H1 (cell line): ENCODE data around the gene TGFB1. TPM values are rescaled to one million over a fixed set of nuclear protein-coding genes. Genes with fewer than 3 reads are reported as not detected.

ENCODE experiments used
- CTCF ChIA-PET: fragments of 300-600 bp; sonication (Branson Sonifier 250); formaldehyde crosslinking; loops from one replicate; lab custom pipeline; 2021; ENCODE audit not compliant: partially characterized antibody; lab: Charles Lee
- POLR2A ChIA-PET: fragments of 300-600 bp; sonication (Branson Sonifier 250); formaldehyde crosslinking; loops from one replicate; lab custom pipeline; 2021; ENCODE audit warnings: inconsistent platforms; ENCODE audit not compliant: partially characterized antibody; lab: Charles Lee
- DNase-seq, 2 experiments: peaks; one replicate each; pipeline versions ENCODE4 v3.0.0 to v3.0.0-alpha.2; 2010 to 2022; ENCODE audit warnings: low spot score in 2 of 2, low read depth in 1 of 2, mixed read lengths in 1 of 2
- FAIRE-seq: peaks from 2 replicates; lab custom pipeline; 2011; peaks lifted over from hg19 to GRCh38; lab: Jason Lieb, UNC
- H2AFZ ChIP-seq: 2 replicates; pipeline ENCODE4 v1.8.1; 2012; ENCODE audit warnings: low read length, inconsistent platforms
- H2AK5ac ChIP-seq: 2 replicates; pipeline ENCODE4 v1.6.1; 2013; ENCODE audit warnings: low read depth, low read length
- H2BK120ac ChIP-seq: replicated peaks from 2 replicates; pipeline ENCODE3; 2013; ENCODE audit warnings: low read depth, low read length, inconsistent platforms
- H2BK12ac ChIP-seq: 2 replicates; pipeline ENCODE4 v1.6.1; 2013; ENCODE audit warnings: low read depth, low read length
- H2BK15ac ChIP-seq: 2 replicates; pipeline ENCODE4 v1.6.1; 2013; ENCODE audit warnings: low read length
- H2BK20ac ChIP-seq: 2 replicates; pipeline ENCODE4 v1.6.1; 2013; ENCODE audit warnings: low read length
- H2BK5ac ChIP-seq: 2 replicates; pipeline ENCODE4 v1.6.1; 2013; ENCODE audit warnings: low read depth, low read length
- H3K14ac ChIP-seq: 2 replicates; pipeline ENCODE4 v1.6.1; 2013; ENCODE audit warnings: inconsistent platforms; ENCODE audit not compliant: insufficient read length
- H3K18ac ChIP-seq: 2 replicates; pipeline ENCODE4 v1.6.1; 2013; ENCODE audit warnings: low read length; ENCODE audit errors: extremely low read depth
- H3K23ac ChIP-seq: 2 replicates; pipeline ENCODE4 v1.6.1; 2013; ENCODE audit warnings: inconsistent platforms; ENCODE audit not compliant: insufficient read length
- H3K23me2 ChIP-seq: 2 replicates; pipeline ENCODE4 v1.6.1; 2013; ENCODE audit warnings: low read depth, low read length
- H3K27ac ChIP-seq: 2 replicates; pipeline ENCODE4 v1.6.1; 2011; ENCODE audit warnings: low read depth, low read length, inconsistent platforms
- H3K27me3 ChIP-seq, 4 experiments: replicated peaks in 1 of 4; 1 replicate in 1 of 4; 2 replicates in 3 of 4; pipeline versions ENCODE4 v1.6.1 to v1.8.1; 2011 to 2013; ENCODE audit warnings: low read length in 3 of 4, mild to moderate bottlenecking in 3 of 4, inconsistent platforms in 2 of 4, mixed read lengths in 2 of 4, moderate library complexity in 1 of 4; ENCODE audit not compliant: control insufficient read depth in 3 of 4, insufficient read depth in 3 of 4; ENCODE audit errors: extremely low read depth in 1 of 4
- H3K36me3 ChIP-seq, 4 experiments: 2 replicates each; pipeline versions ENCODE4 v1.6.1 to v1.8.1; 2011 to 2013; ENCODE audit warnings: mild to moderate bottlenecking in 4 of 4, low read length in 3 of 4, moderate library complexity in 2 of 4, control low read depth in 1 of 4, inconsistent platforms in 1 of 4; ENCODE audit not compliant: insufficient read depth in 4 of 4, control insufficient read depth in 2 of 4
- H3K4ac ChIP-seq: replicated peaks from 2 replicates; pipeline ENCODE3; 2013; ENCODE audit warnings: low read length, low read depth, mixed read lengths, inconsistent platforms; ENCODE audit not compliant: insufficient read length
- H3K4me1 ChIP-seq, 4 experiments: replicated peaks in 1 of 4; 1 replicate in 1 of 4; 2 replicates in 3 of 4; pipeline versions ENCODE4 v1.6.1 to v1.8.1; 2011 to 2013; ENCODE audit warnings: low read length in 3 of 4, inconsistent platforms in 2 of 4, mixed read lengths in 1 of 4; ENCODE audit not compliant: insufficient read depth in 4 of 4, control insufficient read depth in 3 of 4
- H3K4me2 ChIP-seq, 2 experiments: 2 replicates each; pipeline versions ENCODE4 v1.6.1 to v1.8.1; 2011 to 2013; ENCODE audit warnings: low read depth in 2 of 2, low read length in 2 of 2, control low read depth in 1 of 2, inconsistent platforms in 1 of 2, mild to moderate bottlenecking in 1 of 2; ENCODE audit not compliant: insufficient read depth in 1 of 2
- H3K4me3 ChIP-seq, 4 experiments: fragments of 200-600, 300-600 bp in 1 of 4; sonication (generic), shearing (Covaris generic), sonication (Bioruptor Twin) in 1 of 4; 2 replicates each; pipeline versions ENCODE4 v1.5.1 to v1.8.1; 2011 to 2016; ENCODE audit warnings: low read length in 4 of 4, low read depth in 3 of 4, control low read depth in 2 of 4, inconsistent platforms in 2 of 4, mild to moderate bottlenecking in 2 of 4, mixed read lengths in 1 of 4, moderate library complexity in 1 of 4; ENCODE audit not compliant: insufficient read depth in 2 of 4; ENCODE audit errors: extremely low read depth in 1 of 4
- H3K56ac ChIP-seq: replicated peaks from 2 replicates; pipeline ENCODE3; 2013; ENCODE audit warnings: low read depth, mild to moderate bottlenecking, mixed read lengths, low read length, inconsistent platforms; ENCODE audit not compliant: insufficient read length
- H3K79me1 ChIP-seq: 2 replicates; pipeline ENCODE4 v1.6.1; 2013; ENCODE audit warnings: low read depth, low read length, control low read depth
- H3K79me2 ChIP-seq, 2 experiments: 2 replicates each; pipeline versions ENCODE4 v1.6.1 to v1.8.1; 2012 to 2013; ENCODE audit warnings: low read length in 2 of 2, mild to moderate bottlenecking in 2 of 2, inconsistent platforms in 1 of 2; ENCODE audit not compliant: insufficient read depth in 2 of 2, control insufficient read depth in 1 of 2
- H3K9ac ChIP-seq, 4 experiments: replicated peaks in 1 of 4; 1 replicate in 1 of 4; 2 replicates in 3 of 4; pipeline versions ENCODE4 v1.6.1 to v1.8.1; 2011 to 2013; ENCODE audit warnings: low read depth in 3 of 4, low read length in 3 of 4, control low read depth in 2 of 4, mild to moderate bottlenecking in 2 of 4, moderate library complexity in 2 of 4, inconsistent platforms in 1 of 4; ENCODE audit errors: extremely low read depth in 1 of 4
- H3K9me3 ChIP-seq, 2 experiments: 2 replicates each; pipeline versions ENCODE4 v1.6.1 to v1.8.1; 2012 to 2013; ENCODE audit warnings: mild to moderate bottlenecking in 2 of 2, moderate library complexity in 2 of 2, control low read depth in 1 of 2, inconsistent platforms in 1 of 2, low read depth in 1 of 2, low read length in 1 of 2, mixed read lengths in 1 of 2; ENCODE audit not compliant: insufficient read depth in 2 of 2
- H4K20me1 ChIP-seq, 2 experiments: replicated peaks in 1 of 2; 2 replicates each; pipeline versions ENCODE3 to v1.8.1; 2011 to 2013; ENCODE audit warnings: inconsistent platforms in 2 of 2, low read length in 2 of 2, mild to moderate bottlenecking in 1 of 2; ENCODE audit not compliant: insufficient read depth in 2 of 2, control insufficient read depth in 1 of 2
- H4K5ac ChIP-seq: 2 replicates; pipeline ENCODE4 v1.6.1; 2013; ENCODE audit warnings: low read length, low read depth, mixed read lengths, inconsistent platforms; ENCODE audit not compliant: insufficient read length
- H4K8ac ChIP-seq: 2 replicates; pipeline ENCODE4 v1.8.0; 2013; ENCODE audit warnings: mild to moderate bottlenecking, moderate library complexity, low read length, inconsistent platforms; ENCODE audit not compliant: insufficient read depth; ENCODE audit errors: extremely low read depth
- H4K91ac ChIP-seq: replicated peaks from 2 replicates; pipeline ENCODE3; 2013; ENCODE audit warnings: low read length, mixed read lengths, inconsistent platforms; ENCODE audit not compliant: insufficient read length
- BACH1 ChIP-seq: IDR thresholded peaks from 2 replicates; pipeline ENCODE4 v1.6.1; 2012; ENCODE audit warnings: low read length, improper control_type of control experiment
- CREB1 ChIP-seq: IDR thresholded peaks from 2 replicates; pipeline ENCODE4 v1.6.1; 2012; ENCODE audit warnings: inconsistent platforms
- EP300 ChIP-seq, 2 experiments: IDR thresholded peaks; 1 replicate in 1 of 2; 2 replicates in 1 of 2; pipeline ENCODE4 v1.6.1; 2011 to 2012; ENCODE audit warnings: low read depth in 2 of 2, low read length in 2 of 2, mild to moderate bottlenecking in 2 of 2, borderline replicate concordance in 1 of 2, inconsistent platforms in 1 of 2, moderate library complexity in 1 of 2
- EZH2 ChIP-seq: fragments of 200-600 bp; sonication (generic); IDR thresholded peaks from 2 replicates; pipeline ENCODE4 v1.7.1; 2012; ENCODE audit warnings: low read depth, mild to moderate bottlenecking, moderate library complexity, low read length, inconsistent platforms; ENCODE audit not compliant: severe bottlenecking
- FOSL1 ChIP-seq: IDR thresholded peaks from 2 replicates; pipeline ENCODE4 v1.6.1; 2011; ENCODE audit warnings: mild to moderate bottlenecking, low read depth, low read length, moderate library complexity; ENCODE audit not compliant: insufficient read depth
- HDAC2 ChIP-seq, 2 experiments: fragments of 300-600 bp in 1 of 2; sonication (generic) in 1 of 2; IDR thresholded peaks; 2 replicates each; pipeline ENCODE4 v1.6.1; 2011 to 2012; ENCODE audit warnings: low read depth in 2 of 2, low read length in 2 of 2, mild to moderate bottlenecking in 2 of 2, moderate library complexity in 2 of 2, borderline replicate concordance in 1 of 2, inconsistent platforms in 1 of 2
- JUND ChIP-seq: IDR thresholded peaks from 2 replicates; pipeline ENCODE4 v1.6.1; 2011; ENCODE audit warnings: mild to moderate bottlenecking, improper control_type of control experiment, low read length
- KDM4A ChIP-seq: IDR thresholded peaks from one replicate; pipeline ENCODE4 v1.7.1; 2012; ENCODE audit warnings: low read depth, mild to moderate bottlenecking, moderate library complexity, low read length, inconsistent platforms; ENCODE audit not compliant: severe bottlenecking
- RBBP5 ChIP-seq: IDR thresholded peaks from 2 replicates; pipeline ENCODE4 v1.7.1; 2012; ENCODE audit warnings: low read depth, mild to moderate bottlenecking, inconsistent platforms, low read length, moderate library complexity, borderline replicate concordance
- SRF ChIP-seq: IDR thresholded peaks from 2 replicates; pipeline ENCODE4 v1.6.1; 2011; ENCODE audit warnings: mild to moderate bottlenecking, low read depth, low read length, moderate library complexity
- WGBS, 2 experiments: shearing (Covaris generic) in 1 of 2; methylation state at CpG; one replicate each; pipeline versions ENCODE4 v1.1.6 to v1.1.7; 2013 to 2015; ENCODE audit warnings: low lambda C conversion rate in 2 of 2, mixed read lengths in 2 of 2, inconsistent platforms in 1 of 2, low coverage in 1 of 2, missing lambda C conversion rate in 1 of 2; ENCODE audit not compliant: insufficient replicate concordance in 2 of 2, insufficient coverage in 1 of 2, insufficient read length in 1 of 2; ENCODE audit errors: extremely low coverage in 1 of 2, missing lambda C conversion rate in 1 of 2; 5-methylcytosine and 5-hydroxymethylcytosine counted together
- polyA plus RNA-seq, 7 experiments: library from polyadenylated mRNA; depleted of rRNA in 3 of 7; stranded (reverse) in 5 of 7; unstranded in 2 of 7; fragments of >200 nt in 5 of 7; fragments of 200-250 nt in 2 of 7; gene quantifications; 1 replicate in 5 of 7; 2 replicates in 1 of 7; 4 replicates in 1 of 7; pipeline versions ENCODE4 v1.2.1 to v1.2.3, GENCODE V29; 2011 to 2013; ENCODE audit warnings: missing spikeins in 2 of 7, mixed read lengths in 2 of 7
- total RNA-seq: library from RNA; stranded (reverse); fragmentation: NEBNext Ultra II Directional; extraction: Animal tissue kit (Norgen Biotek cat#: 25700); gene quantifications from 2 replicates; pipeline ENCODE4 v1.2.1, GENCODE V29; 2021

TGFB1 gene
- total and polyA plus RNA-seq, 2 of the 8 experiments (the other 6 are each of a cell fraction or from before 2014, with no cell fraction given): 1.7 to 10.6 TPM

DNA sequence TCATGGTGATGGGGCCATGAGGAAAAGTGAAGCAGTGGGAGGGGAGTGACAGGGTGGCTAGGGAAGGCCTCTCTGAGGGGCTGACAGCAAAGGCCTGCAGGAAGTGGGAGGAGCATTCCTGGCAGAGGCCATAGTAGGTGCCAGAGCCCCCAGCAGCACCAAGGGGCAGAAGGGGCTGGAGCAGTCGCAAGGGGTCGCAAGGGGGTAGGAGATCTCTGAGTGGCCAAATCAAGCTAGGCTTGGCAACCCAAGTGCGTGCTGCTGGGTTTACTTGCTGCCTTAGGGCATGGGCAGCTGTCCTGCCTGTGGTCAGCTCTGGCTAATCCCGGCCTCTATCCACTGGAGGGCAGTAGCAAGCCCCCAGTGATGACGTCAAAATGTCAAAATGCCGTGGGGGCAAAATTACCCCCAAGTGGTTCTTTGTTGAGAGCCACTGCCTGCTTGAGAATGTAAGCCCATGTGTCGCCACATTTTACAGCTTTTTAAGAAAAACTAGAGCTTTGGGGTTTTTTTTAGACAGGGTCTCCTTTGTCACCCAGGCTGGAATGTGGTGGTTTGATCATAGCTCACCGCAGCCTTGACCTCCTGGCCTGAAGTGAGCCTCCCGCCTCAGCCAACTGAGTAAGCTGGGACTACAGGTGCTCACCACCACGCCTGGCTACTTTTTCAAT, 32.0 kb downstream of the TGFB1 start:
- Histone ChIP-seq H3K23me2 (peaks cover 13% of the 10 kb centered on the region), H2BK5ac (0 out of 2 replicates have a peak overlapping the region, but pooled peaks have one; percentile 39), H2AK5ac (no peak overlapping the region), H4K91ac (no peak overlapping the region), H3K9me3 (no peaks in the 10 kb centered on the region), H4K8ac (no peak overlapping the region), H3K4me1 (peaks cover 12 to 27% (median 13%) of the 10 kb centered on the region in 4 experiments), H2AFZ (no peak overlapping the region), H3K4ac (no peak overlapping the region), H3K27ac (peak overlapping the region; percentile 17; the same call in 1 of the 2 replicates), H3K18ac (no peak overlapping the region), H3K23ac (no peak overlapping the region), H3K79me2 (no peaks in the 10 kb centered on the region), H3K14ac (no peak overlapping the region), H3K79me1 (no peaks in the 10 kb centered on the region; the same call in 1 of the 2 replicates), H2BK12ac (no peak overlapping the region), H4K5ac (no peak overlapping the region), H3K56ac (no peak overlapping the region), H2BK120ac (no peak overlapping the region), H2BK20ac (no peak overlapping the region), H3K4me2 (no peak overlapping the region), H4K20me1 (peaks cover 3 to 19% of the 10 kb centered on the region in 2 experiments), H3K4me3 (no peak overlapping the region), H3K36me3 (peaks cover 9 to 24% (median 14%) of the 10 kb centered on the region in 4 experiments; a peak in 6 of 8 replicates), H3K9ac (no peak overlapping the region; a peak in 1 of 7 replicates), H2BK15ac (peak overlapping the region; percentile 31; the same call in 1 of the 2 replicates), H3K27me3 (peaks cover 0 to 6% (median 0%) of the 10 kb centered on the region in 4 experiments; a peak in 2 of 7 replicates)
- DNase-seq (peak; percentile 70 to 80), FAIRE-seq (peak; percentile 78)
- CTCF ChIA-PET: interaction anchor here (0.7 to 2.5 kb wide), 20 partner anchors 9 to 238 kb away, joined by 3 to 15 read pairs (median 4); partner anchors contain the start of genes AXL, B9D2 and TGFB1
- 65% methylated on average over 10 of the region's 10 CpGs; no CpG with 5 or more reads in 1 of the 2 experiments for WGBS, 2 experiments
- POLR2A ChIA-PET: interaction anchor here (0.5 to 12.6 kb wide), 7 partner anchors 13 to 142 kb away, joined by 3 to 137 read pairs (median 4); partner anchors contain the start of genes CCDC97 and HNRNPUL1
- TF ChIP-seq SRF: no peak
- peak; percentile 91 for TF ChIP-seq CREB1
- TF ChIP-seq BACH1: no peak
- TF ChIP-seq HDAC2 (IDR thresholded peaks at IDR 0.05; ENCODE audit: borderline replicate concordance in 1 of 2, low read depth in 2 of 2, low read length in 2 of 2): 0 out of 4 replicates have a peak, but pooled peaks have one; percentile 23 to 39
- no peak for TF ChIP-seq KDM4A
- TF ChIP-seq JUND: peak; percentile 70; the same call in 1 of the 2 replicates
- no peak for TF ChIP-seq EZH2
- TF ChIP-seq RBBP5: no peak
- TF ChIP-seq EP300 (IDR thresholded peaks at IDR 0.05; ENCODE audit: borderline replicate concordance in 1 of 2, low read depth in 2 of 2, low read length in 2 of 2): no peak
- TF ChIP-seq FOSL1: no peak
